Measurements from ENCODE around the gene LRRC8E. TPM values are rescaled to one million over a fixed set of nuclear protein-coding genes. Genes with fewer than 3 reads are reported as not detected.

The LRRC8E gene
- total RNA-seq, 4 donors from 2014 or later: 0.79 to 1.5 TPM; not detected in 2

GRCh38 chr19:7859831-7860713 lies 28.2 kb upstream of the LRRC8E start:
- in situ Hi-C loops (cut with MboI; ENCODE audit: low pct_ligation_motif_present in 1 of 4, low pct_unique_long_range_greater_than_20kb in 1 of 4, low sequenced_read_pairs in 3 of 4): no loop called here
- no peaks in the 10 kb centered on the region for H3K36me3 ChIP-seq
- H3K27ac ChIP-seq: no peak overlapping the region
- H3K4me3 ChIP-seq: no peak overlapping the region
- WGBS, 2 donors (ENCODE audit: low coverage in 1 of 2): 92% methylated on average over 21 of the region's 22 CpGs; no CpG with 5 or more reads in 1 of the 2 donors
- peaks cover 59% of the 10 kb centered on the region for H3K27me3 ChIP-seq
- intact Hi-C loops (cut with DNase I; ENCODE audit: low total_unique reads): no loop called here
- TF ChIP-seq POLR2AphosphoS5 (IDR thresholded peaks at IDR 0.05): no peak
- no peak for TF ChIP-seq CTCF (IDR thresholded peaks at IDR 0.05)
- TF ChIP-seq POLR2A (IDR thresholded peaks at IDR 0.05): no peak
- TF ChIP-seq EP300 (IDR thresholded peaks at IDR 0.05; ENCODE audit: low read depth): no peak
- H3K9me3 ChIP-seq: no peaks in the 10 kb centered on the region
- H3K4me1 ChIP-seq: peaks cover 9 to 28% (median 17%) of the 10 kb centered on the region in 4 donors
- no peak for DNase-seq

- in situ Hi-C loops (cut with MboI; ENCODE audit: low pct_ligation_motif_present in 1 of 4, low pct_unique_long_range_greater_than_20kb in 1 of 4, low sequenced_read_pairs in 3 of 4): no loop called here
- no peak for TF ChIP-seq EP300 (IDR thresholded peaks at IDR 0.05; ENCODE audit: low read depth)
- no peak for TF ChIP-seq POLR2AphosphoS5 (IDR thresholded peaks at IDR 0.05)
- no peak for TF ChIP-seq POLR2A (IDR thresholded peaks at IDR 0.05)
- no peak for TF ChIP-seq CTCF (IDR thresholded peaks at IDR 0.05)
Observed at GRCh38 chr19:7860714-7861618, 27.3 kb upstream of the LRRC8E start.

GRCh38 chr19:7861619-7862412 lies 26.5 kb upstream of the LRRC8E start:
- WGBS, 2 donors (ENCODE audit: low coverage in 1 of 2): 33% methylated on average over 63 of the region's 63 CpGs; no CpG with 5 or more reads in 1 of the 2 donors
- intact Hi-C loops (cut with DNase I; ENCODE audit: low total_unique reads) (no loop called here), in situ Hi-C loops (cut with MboI; ENCODE audit: low pct_ligation_motif_present in 1 of 4, low pct_unique_long_range_greater_than_20kb in 1 of 4, low sequenced_read_pairs in 3 of 4) (no loop called here)
- TF ChIP-seq EP300 (IDR thresholded peaks at IDR 0.05; ENCODE audit: low read depth): no peak
- no peak for TF ChIP-seq POLR2AphosphoS5 (IDR thresholded peaks at IDR 0.05)
- no peak for TF ChIP-seq CTCF (IDR thresholded peaks at IDR 0.05)
- TF ChIP-seq POLR2A (IDR thresholded peaks at IDR 0.05): no peak
- no peak for DNase-seq
- Histone ChIP-seq H3K27me3 (peaks cover 75% of the 10 kb centered on the region), H3K9me3 (no peaks in the 10 kb centered on the region), H3K36me3 (no peaks in the 10 kb centered on the region), H3K4me3 (peak overlapping the region in 2 of 4 donors; percentile 21 to 32), H3K27ac (no peak overlapping the region), H3K4me1 (peaks cover 9 to 28% (median 19%) of the 10 kb centered on the region in 4 donors)

More at GRCh38 chr19:7860714-7861618, 27.3 kb upstream of the LRRC8E start:
- intact Hi-C loops (cut with DNase I; ENCODE audit: low total_unique reads): no loop called here
- H3K9me3 ChIP-seq: no peaks in the 10 kb centered on the region
- DNase-seq: no peak
- H3K27me3 ChIP-seq: peaks cover 66% of the 10 kb centered on the region
- no peaks in the 10 kb centered on the region for H3K36me3 ChIP-seq
- WGBS, 2 donors (ENCODE audit: low coverage in 1 of 2): 87% methylated on average over 13 of the region's 14 CpGs; no CpG with 5 or more reads in 1 of the 2 donors
- no peak overlapping the region for H3K4me3 ChIP-seq
- no peak overlapping the region for H3K27ac ChIP-seq
- peaks cover 9 to 28% (median 19%) of the 10 kb centered on the region in 4 donors for H3K4me1 ChIP-seq
